HUES64 (cell line): Measurements from ENCODE around the gene CTXND1.

Experiments
- H3K27ac ChIP-seq: 2 replicates; pipeline ENCODE4 v1.7.0; 2013; ENCODE audit warnings: low read depth, low read length, inconsistent platforms
- H3K27me3 ChIP-seq: 2 replicates; pipeline ENCODE4 v1.6.1; 2013; ENCODE audit warnings: mild to moderate bottlenecking, low read length; ENCODE audit not compliant: insufficient read depth
- H3K36me3 ChIP-seq: 2 replicates; pipeline ENCODE4 v1.6.1; 2013; ENCODE audit warnings: mild to moderate bottlenecking, low read length; ENCODE audit not compliant: insufficient read depth
- H3K4me1 ChIP-seq: 2 replicates; pipeline ENCODE4 v1.6.1; 2013; ENCODE audit warnings: mild to moderate bottlenecking, low read length, moderate library complexity; ENCODE audit not compliant: insufficient read depth
- H3K4me3 ChIP-seq: 2 replicates; pipeline ENCODE4 v1.5.1; 2013; ENCODE audit warnings: mild to moderate bottlenecking, low read length, moderate library complexity
- H3K9ac ChIP-seq: 2 replicates; pipeline ENCODE4 v1.6.1; 2013; ENCODE audit warnings: mild to moderate bottlenecking, low read depth, low read length
- H3K9me3 ChIP-seq: 2 replicates; pipeline ENCODE4 v1.6.1; 2013; ENCODE audit warnings: low read depth, low read length; ENCODE audit not compliant: insufficient read depth
- whole genome bisulfite sequencing: fragments of 150-250, 120-280 bp; methylation state at CpG from one replicate; pipeline ENCODE4 v1.1.7; 2013; ENCODE audit warnings: missing lambda C conversion rate; 5-methylcytosine and 5-hydroxymethylcytosine counted together

CTXND1 gene

GRCh38 chr15:80275961-80276360, 23.9 kb upstream of the CTXND1 start:
- Histone ChIP-seq H3K9ac (no peak overlapping the region), H3K27me3 (no peaks in the 10 kb centered on the region), H3K4me3 (no peak overlapping the region), H3K36me3 (no peaks in the 10 kb centered on the region), H3K4me1 (no peaks in the 10 kb centered on the region), H3K27ac (no peak overlapping the region), H3K9me3 (no peaks in the 10 kb centered on the region)
- 87% methylated on average over 3 of the region's 3 CpGs for WGBS

DNA sequence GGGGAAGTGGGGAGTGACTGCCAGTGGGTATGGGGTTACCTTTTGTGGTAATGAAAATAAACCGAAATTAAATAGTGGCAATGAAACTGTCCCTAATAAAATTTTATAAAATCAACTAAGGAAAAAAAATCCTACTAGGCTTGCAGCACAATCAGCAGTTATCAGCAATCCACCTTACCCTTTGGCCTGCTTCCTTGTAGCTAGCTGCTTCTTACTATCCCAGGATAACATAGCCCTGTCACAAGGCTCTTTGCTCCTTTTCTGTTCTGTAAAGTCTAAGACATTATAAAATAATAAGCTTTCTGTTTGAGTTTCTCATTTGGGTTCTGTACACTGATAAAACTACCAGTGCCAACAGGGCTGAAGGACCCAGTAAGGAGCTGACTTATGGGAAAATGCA, 23.0 kb upstream of the CTXND1 start:
- no peaks in the 10 kb centered on the region; the same call in 1 of the 2 replicates for H3K27me3 ChIP-seq
- H3K27ac ChIP-seq: no peak overlapping the region
- H3K4me1 ChIP-seq: no peaks in the 10 kb centered on the region
- no peaks in the 10 kb centered on the region for H3K9me3 ChIP-seq
- H3K4me3 ChIP-seq: no peak overlapping the region
- H3K9ac ChIP-seq: no peak overlapping the region
- no CpG with 5 or more reads among the region's 1 CpG for WGBS
- no peaks in the 10 kb centered on the region for H3K36me3 ChIP-seq

DNA sequence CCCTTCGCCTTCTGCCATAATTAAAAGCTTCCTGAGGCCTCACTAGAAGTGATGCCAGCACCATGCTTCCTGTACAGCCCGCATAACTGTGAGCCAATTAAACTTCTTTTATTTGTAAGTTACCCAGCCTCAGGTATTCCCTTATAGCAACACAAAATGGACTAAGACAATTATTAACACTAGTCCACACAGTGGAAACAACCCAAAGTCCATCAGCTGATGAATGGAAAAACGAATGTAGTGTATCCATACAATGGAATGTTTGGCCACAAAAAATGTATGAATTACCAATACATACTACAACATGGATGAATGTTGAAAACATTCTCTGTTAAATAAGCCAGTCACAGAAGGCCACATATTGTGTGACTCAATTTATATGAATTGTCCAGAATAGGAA, 22.5 kb upstream of the CTXND1 start:
- Histone ChIP-seq H3K36me3 (no peaks in the 10 kb centered on the region), H3K9me3 (no peaks in the 10 kb centered on the region), H3K9ac (no peak overlapping the region), H3K4me3 (no peak overlapping the region), H3K27ac (no peak overlapping the region), H3K4me1 (no peaks in the 10 kb centered on the region), H3K27me3 (no peaks in the 10 kb centered on the region; the same call in 1 of the 2 replicates)
- WGBS: 90% methylated on average over 3 of the region's 3 CpGs

DNA sequence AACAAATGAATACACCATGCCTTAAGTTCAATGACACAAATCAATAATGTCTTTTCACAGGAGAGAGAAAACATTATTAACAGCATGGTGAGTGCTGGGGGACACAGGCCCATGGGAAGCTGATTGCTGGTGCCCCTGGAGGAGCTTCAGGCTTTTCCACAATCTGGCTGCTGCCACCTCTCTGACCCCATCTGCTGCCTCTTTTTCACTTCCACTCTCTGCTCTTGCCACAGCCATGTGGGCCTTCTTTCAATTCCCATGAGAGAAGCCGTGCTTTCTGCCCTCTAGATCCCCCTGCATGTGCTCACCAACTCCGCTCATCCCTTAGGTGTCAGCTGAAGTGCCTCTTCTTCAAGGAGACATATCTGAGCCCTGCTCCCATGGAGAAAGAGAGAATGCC, 21.0 kb upstream of the CTXND1 start:
- no peak overlapping the region for H3K27ac ChIP-seq
- no peaks in the 10 kb centered on the region for H3K4me1 ChIP-seq
- no peaks in the 10 kb centered on the region; the same call in 1 of the 2 replicates for H3K27me3 ChIP-seq
- H3K9me3 ChIP-seq: no peaks in the 10 kb centered on the region
- no peak overlapping the region for H3K4me3 ChIP-seq
- 93% methylated on average over 2 of the region's 2 CpGs for WGBS
- no peaks in the 10 kb centered on the region for H3K36me3 ChIP-seq
- H3K9ac ChIP-seq: no peak overlapping the region

- Histone ChIP-seq H3K4me3 (no peak overlapping the region), H3K9ac (no peak overlapping the region), H3K4me1 (no peaks in the 10 kb centered on the region), H3K27me3 (no peaks in the 10 kb centered on the region; the same call in 1 of the 2 replicates), H3K27ac (no peak overlapping the region), H3K9me3 (no peaks in the 10 kb centered on the region), H3K36me3 (no peaks in the 10 kb centered on the region)
- WGBS: 97% methylated on average over 1 of the region's 1 CpG
Measured at GRCh38 chr15:80270472-80270871, 18.5 kb upstream of the CTXND1 start.

- WGBS: 87% methylated on average over 7 of the region's 7 CpGs
- Histone ChIP-seq H3K27ac (no peak overlapping the region), H3K9me3 (no peaks in the 10 kb centered on the region), H3K36me3 (no peaks in the 10 kb centered on the region), H3K9ac (no peak overlapping the region), H3K27me3 (no peaks in the 10 kb centered on the region; the same call in 1 of the 2 replicates), H3K4me3 (no peak overlapping the region), H3K4me1 (no peaks in the 10 kb centered on the region)
Measured at GRCh38 chr15:80268101-80268500, 16.1 kb upstream of the CTXND1 start.

DNA sequence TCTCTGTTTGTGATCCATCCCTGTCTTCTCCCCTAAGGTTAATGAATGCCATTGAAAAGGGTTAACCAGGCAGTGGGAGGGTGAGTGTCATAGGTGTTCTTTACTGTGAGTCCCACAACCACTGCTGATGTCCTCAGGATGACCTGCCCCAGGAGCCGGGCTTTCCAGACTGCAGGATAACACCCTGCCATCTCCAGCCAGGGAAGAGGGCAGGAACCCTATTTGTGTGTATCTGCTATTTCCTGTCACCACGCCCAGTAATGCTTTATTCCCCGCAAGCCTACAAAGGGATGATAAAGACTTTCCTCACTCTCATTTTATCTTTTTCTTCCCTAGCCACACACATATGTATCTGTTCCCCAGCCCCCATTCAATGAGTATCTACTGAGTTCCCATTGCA, 15.6 kb upstream of the CTXND1 start:
- 77% methylated on average over 3 of the region's 3 CpGs for WGBS
- H3K27me3 ChIP-seq: no peaks in the 10 kb centered on the region; the same call in 1 of the 2 replicates

DNA sequence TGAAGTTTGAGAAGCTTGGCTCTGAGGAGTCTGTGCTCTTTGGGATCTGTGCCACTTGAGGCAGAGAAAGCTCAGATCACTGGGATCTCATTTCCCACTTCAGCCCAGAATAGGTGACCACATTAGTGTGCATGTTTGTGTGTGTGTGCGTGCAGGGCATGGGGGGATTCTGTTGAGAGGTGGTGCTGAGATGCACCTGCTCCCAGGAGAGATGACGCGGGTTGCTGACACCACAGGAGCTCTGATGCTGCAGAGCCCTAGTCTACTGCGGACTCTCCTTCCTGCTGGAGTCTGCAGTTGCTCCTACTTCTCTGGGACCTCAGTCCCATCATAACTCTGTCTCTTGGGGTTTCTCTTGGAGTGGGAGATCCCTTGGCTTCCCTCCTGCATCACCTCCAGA, 14.7 kb upstream of the CTXND1 start:
- Histone ChIP-seq H3K4me3 (no peak overlapping the region), H3K9me3 (no peaks in the 10 kb centered on the region), H3K4me1 (no peaks in the 10 kb centered on the region), H3K27me3 (no peaks in the 10 kb centered on the region; the same call in 1 of the 2 replicates), H3K36me3 (no peaks in the 10 kb centered on the region), H3K27ac (no peak overlapping the region), H3K9ac (no peak overlapping the region)
- 86% methylated on average over 4 of the region's 4 CpGs for WGBS

More for the DNA sequence above, 15.6 kb upstream of the CTXND1 start:
- Histone ChIP-seq H3K4me1 (no peaks in the 10 kb centered on the region), H3K36me3 (no peaks in the 10 kb centered on the region), H3K27ac (no peak overlapping the region), H3K9ac (no peak overlapping the region), H3K4me3 (no peak overlapping the region), H3K9me3 (no peaks in the 10 kb centered on the region)

GRCh38 chr15:80266113-80266512, 14.1 kb upstream of the CTXND1 start:
- H3K9ac ChIP-seq: no peak overlapping the region
- H3K9me3 ChIP-seq: no peaks in the 10 kb centered on the region
- H3K27ac ChIP-seq: no peak overlapping the region
- no peaks in the 10 kb centered on the region for H3K4me1 ChIP-seq
- H3K36me3 ChIP-seq: no peaks in the 10 kb centered on the region
- no peak overlapping the region for H3K4me3 ChIP-seq
- WGBS: 70% methylated on average over 2 of the region's 3 CpGs
- H3K27me3 ChIP-seq: peaks cover 2% of the 10 kb centered on the region

DNA sequence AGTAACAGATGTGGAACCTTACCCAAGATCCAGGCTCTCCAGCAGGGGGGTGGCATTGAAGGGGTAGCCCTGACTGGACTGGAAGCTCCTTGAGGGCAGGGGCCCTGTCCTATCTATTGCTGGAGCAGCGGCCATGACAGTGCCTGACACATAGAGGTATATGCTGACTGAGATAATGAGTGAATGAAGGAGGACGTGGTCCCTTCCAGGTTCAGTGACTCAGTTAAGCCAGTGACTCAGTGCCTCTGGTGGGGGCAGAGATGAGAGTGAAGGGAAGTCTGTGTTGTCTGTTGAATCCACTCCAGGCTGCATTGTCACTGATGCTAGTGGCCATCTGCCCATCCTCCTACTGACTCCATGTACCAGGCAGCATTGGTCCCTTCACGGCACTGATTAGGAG, 13.0 kb upstream of the CTXND1 start:
- H3K9me3 ChIP-seq: no peaks in the 10 kb centered on the region
- no peaks in the 10 kb centered on the region for H3K4me1 ChIP-seq
- WGBS: 74% methylated on average over 3 of the region's 3 CpGs
- no peaks in the 10 kb centered on the region for H3K36me3 ChIP-seq
- H3K4me3 ChIP-seq: no peak overlapping the region
- peaks cover 8% of the 10 kb centered on the region for H3K27me3 ChIP-seq
- no peak overlapping the region for H3K27ac ChIP-seq
- no peak overlapping the region for H3K9ac ChIP-seq

DNA sequence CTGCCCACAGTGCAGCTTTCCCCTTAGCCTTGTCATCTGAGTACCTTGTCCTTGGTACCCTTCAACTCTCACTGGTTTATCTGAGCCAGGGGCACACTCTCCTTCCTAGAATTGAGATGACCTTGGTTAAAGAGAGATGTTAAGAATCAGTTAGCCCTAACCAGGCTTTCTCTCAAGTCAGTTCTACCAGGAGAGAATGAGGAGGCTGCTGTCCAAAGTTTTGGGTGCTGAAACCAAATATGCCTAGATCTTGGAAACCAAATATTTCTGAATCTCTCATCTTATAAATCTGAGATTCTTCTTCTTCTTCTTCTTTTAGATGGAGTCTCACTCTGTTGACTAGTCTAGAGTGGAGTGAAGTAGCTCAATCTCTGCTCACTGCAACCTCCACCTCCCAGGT, 12.0 kb upstream of the CTXND1 start:
- no peak overlapping the region for H3K9ac ChIP-seq
- H3K27ac ChIP-seq: no peak overlapping the region
- H3K27me3 ChIP-seq: peaks cover 8% of the 10 kb centered on the region
- no peaks in the 10 kb centered on the region for H3K36me3 ChIP-seq
- no peaks in the 10 kb centered on the region for H3K4me1 ChIP-seq
- no peaks in the 10 kb centered on the region for H3K9me3 ChIP-seq
- H3K4me3 ChIP-seq: no peak overlapping the region

GRCh38 chr15:80260551-80260950, 8.5 kb upstream of the CTXND1 start:
- Histone ChIP-seq H3K9ac (no peak overlapping the region), H3K4me1 (no peaks in the 10 kb centered on the region), H3K36me3 (no peaks in the 10 kb centered on the region), H3K27me3 (peaks cover 18% of the 10 kb centered on the region), H3K4me3 (no peak overlapping the region), H3K27ac (no peak overlapping the region), H3K9me3 (no peaks in the 10 kb centered on the region)
- 78% methylated on average over 2 of the region's 2 CpGs for WGBS
